Urinary bladder (tissue), 4 donors: ENCODE measurements around the gene ZNF710. TPM values are rescaled to one million over a fixed set of nuclear protein-coding genes. Genes with fewer than 3 reads are reported as not detected.

Experiments used
- DNase-seq: peaks from one replicate; pipeline ENCODE4 v3.0.0-alpha.2; 2015; ENCODE audit errors: extremely low spot score
- H3K27ac ChIP-seq: one replicate; pipeline ENCODE4 v1.5.1; 2013; ENCODE audit warnings: low read depth, mild to moderate bottlenecking, moderate library complexity
- H3K36me3 ChIP-seq: one replicate; pipeline ENCODE4 v1.6.1; 2013; ENCODE audit warnings: mild to moderate bottlenecking, moderate library complexity; ENCODE audit not compliant: insufficient read depth
- H3K4me1 ChIP-seq: one replicate; pipeline ENCODE4 v1.6.1; 2013; ENCODE audit warnings: mild to moderate bottlenecking, moderate library complexity; ENCODE audit not compliant: insufficient read depth
- H3K4me3 ChIP-seq: one replicate; pipeline ENCODE4 v1.5.1; 2013; ENCODE audit warnings: low read depth, low read length
- WGBS: extraction: QIAGEN DNeasy Blood & Tissue Kit; methylation state at CpG from one replicate; pipeline ENCODE4 v1.1.7; 2013; 5-methylcytosine and 5-hydroxymethylcytosine counted together
- polyA plus RNA-seq: library from polyadenylated mRNA; stranded (reverse); fragments of 200-250 nt; gene quantifications from one replicate; pipeline ENCODE4 v1.2.3, GENCODE V29; 2013
- total RNA-seq: library from RNA; depleted of rRNA; stranded (reverse); fragments of >200 nt; gene quantifications from one replicate; pipeline ENCODE4 v1.2.3, GENCODE V29; 2014
- donor health status: healthy with polysubstance abuse.
- donor health status: healthy.

The ZNF710 gene
- total and polyA plus RNA-seq, 2 donors = 9.6 to 9.7 TPM

DNA sequence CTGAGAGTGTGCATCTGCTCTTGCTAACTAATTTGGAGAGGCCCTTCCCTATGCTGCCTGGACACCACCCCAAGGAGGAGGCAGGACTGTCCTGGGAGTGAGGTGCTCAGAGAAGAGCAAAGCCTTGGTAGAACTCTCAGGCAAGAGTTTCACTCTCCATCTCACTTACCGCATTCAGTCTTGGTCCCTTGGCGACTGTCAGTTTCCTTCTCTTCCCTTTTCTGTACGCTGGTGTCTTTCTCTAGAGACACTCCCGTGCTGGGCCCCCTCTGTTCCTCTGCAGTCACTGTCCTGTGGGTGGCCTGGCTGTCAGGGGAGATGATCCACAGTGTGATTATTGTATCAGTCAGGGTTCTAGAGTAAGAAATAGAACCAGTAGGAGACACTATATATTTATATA lies 57.2 kb downstream of the ZNF710 start:
- Histone ChIP-seq H3K4me3 (no peak overlapping the region), H3K36me3 (no peaks in the 10 kb centered on the region), H3K27ac (no peak overlapping the region), H3K4me1 (peaks cover 4% of the 10 kb centered on the region)
- DNase-seq = no peak
- WGBS = 88% methylated on average over 4 of the region's 4 CpGs

- WGBS = 94% methylated on average over 5 of the region's 5 CpGs
- Histone ChIP-seq H3K4me3 (no peak overlapping the region), H3K27ac (no peak overlapping the region), H3K4me1 (peaks cover 4% of the 10 kb centered on the region), H3K36me3 (no peaks in the 10 kb centered on the region)
- no peak for DNase-seq
Observed at GRCh38 chr15:90058775-90059174, 57.7 kb downstream of the ZNF710 start.

DNA sequence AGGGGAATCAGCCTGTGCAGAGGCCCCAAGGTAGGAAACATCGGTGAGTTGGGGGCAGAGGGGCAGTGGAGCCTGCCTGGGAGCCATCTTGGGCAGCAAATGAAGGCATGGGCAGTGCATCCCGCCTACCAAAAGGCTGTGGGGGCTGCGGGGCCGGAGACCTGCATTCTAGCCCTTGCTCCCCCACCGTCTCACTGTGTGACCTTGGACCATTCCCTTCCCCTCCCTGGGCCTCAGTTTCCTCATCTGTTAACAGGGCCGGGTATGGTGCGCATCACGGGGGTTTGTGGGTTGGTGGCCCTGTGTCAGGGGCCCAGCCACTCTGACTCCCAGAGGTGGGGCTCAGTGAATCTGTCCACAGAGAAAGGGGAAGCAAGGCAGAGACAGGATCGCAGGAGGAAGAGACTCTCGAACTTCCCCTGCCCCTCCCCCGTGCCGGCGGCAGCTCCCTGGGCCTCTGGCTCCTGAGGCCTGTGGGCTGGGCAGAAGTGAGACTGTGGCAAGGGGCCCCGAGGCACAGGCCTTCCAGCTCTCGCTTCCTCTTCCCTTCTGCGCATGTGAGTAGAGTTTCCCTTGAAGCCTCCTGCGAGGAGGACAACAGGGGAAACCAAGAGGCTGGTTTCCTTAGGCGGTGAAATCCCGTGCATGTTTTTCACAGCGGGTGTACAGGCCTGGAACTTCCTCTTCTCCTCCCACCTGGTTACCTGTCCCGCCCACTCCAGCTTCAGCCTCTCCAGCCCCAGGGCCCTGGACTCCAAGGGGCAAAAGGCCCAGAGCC lies 58.3 kb downstream of the ZNF710 start:
- peaks cover 4% of the 10 kb centered on the region for H3K4me1 ChIP-seq
- H3K36me3 ChIP-seq = no peaks in the 10 kb centered on the region
- H3K4me3 ChIP-seq = no peak overlapping the region
- peak overlapping the region; percentile 41 for H3K27ac ChIP-seq
- WGBS = 70% methylated on average over 21 of the region's 21 CpGs
- DNase-seq = no peak

- H3K4me3 ChIP-seq = no peak overlapping the region
- no peak for DNase-seq
- 80% methylated on average over 3 of the region's 3 CpGs for WGBS
- H3K4me1 ChIP-seq = peaks cover 4% of the 10 kb centered on the region
- H3K36me3 ChIP-seq = no peaks in the 10 kb centered on the region
- no peak overlapping the region for H3K27ac ChIP-seq
Observed at GRCh38 chr15:90060797-90061196, 59.7 kb downstream of the ZNF710 start.

GRCh38 chr15:90062023-90062442 lies 60.9 kb downstream of the ZNF710 start:
- H3K36me3 ChIP-seq = no peaks in the 10 kb centered on the region
- 40% methylated on average over 8 of the region's 8 CpGs for WGBS
- no peak for DNase-seq
- H3K4me1 ChIP-seq = peaks cover 4% of the 10 kb centered on the region
- H3K27ac ChIP-seq = peak overlapping the region; percentile 57
- H3K4me3 ChIP-seq = no peak overlapping the region

DNA sequence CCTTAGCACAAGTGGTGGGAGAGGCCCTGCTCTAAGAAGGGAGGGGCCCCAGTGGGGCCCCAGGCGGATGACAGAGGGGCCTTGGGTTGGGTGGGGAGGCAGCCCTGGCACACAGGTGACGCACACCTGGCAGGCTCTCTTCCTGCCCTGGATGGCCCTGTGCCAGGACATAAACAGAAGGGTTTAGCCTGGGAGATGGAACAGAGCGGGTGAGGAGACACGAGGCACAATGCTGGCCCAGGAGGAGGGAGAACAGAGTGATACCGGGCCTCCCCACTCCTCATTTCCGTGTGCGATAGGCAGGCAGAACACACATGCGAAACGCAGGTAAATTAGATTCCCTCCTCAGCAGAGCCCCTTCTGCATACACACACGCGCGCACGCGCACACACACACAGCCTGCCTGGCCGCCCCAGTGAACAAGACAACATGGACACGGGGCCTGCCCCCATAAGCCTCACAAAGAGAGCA lies 61.4 kb downstream of the ZNF710 start:
- DNase-seq = no peak
- peaks cover 4% of the 10 kb centered on the region for H3K4me1 ChIP-seq
- H3K4me3 ChIP-seq = no peak overlapping the region
- no peaks in the 10 kb centered on the region for H3K36me3 ChIP-seq
- WGBS = 67% methylated on average over 16 of the region's 16 CpGs
- H3K27ac ChIP-seq = peak overlapping the region; percentile 57

DNA sequence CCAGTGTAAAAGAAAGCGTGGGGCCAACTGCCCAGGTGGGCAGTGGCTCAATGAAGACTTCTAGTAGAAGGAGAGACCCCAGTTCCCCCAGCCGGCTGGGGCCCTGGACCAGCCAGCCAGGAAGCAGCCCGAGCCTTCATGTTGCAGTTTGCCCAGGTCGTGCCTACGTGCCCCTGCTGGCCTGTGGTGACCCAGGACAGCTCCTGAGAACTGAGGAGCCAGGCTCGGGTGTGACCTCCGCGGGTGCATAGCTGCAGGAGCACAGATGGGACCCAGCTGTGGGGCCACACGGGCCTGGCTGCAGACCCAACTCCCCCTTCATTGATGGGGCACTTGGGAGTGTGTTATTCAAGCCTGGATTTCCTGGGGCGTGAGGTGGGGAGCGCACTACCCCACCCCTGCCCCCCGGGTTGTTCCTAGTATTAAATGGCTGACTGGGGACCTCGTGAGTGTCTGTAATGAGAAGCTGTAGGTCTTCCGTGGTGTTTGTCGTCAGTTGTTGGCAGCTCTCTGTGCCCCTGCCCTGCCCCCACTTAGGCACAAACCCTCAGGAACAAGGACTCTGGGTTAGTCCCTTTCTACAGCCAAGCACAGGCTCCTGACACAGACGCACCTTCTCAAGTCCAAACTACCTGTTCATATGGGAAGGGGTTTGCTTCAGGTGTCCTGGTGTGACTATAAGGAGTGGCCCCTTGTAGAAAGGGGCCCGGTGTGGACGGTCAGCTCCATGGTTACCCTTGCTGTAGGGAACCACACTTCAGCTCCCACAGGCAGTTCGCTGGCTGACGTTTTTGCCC lies 62.0 kb downstream of the ZNF710 start:
- Histone ChIP-seq H3K4me1 (peaks cover 4% of the 10 kb centered on the region), H3K36me3 (no peaks in the 10 kb centered on the region), H3K27ac (no peak overlapping the region), H3K4me3 (no peak overlapping the region)
- 68% methylated on average over 20 of the region's 20 CpGs for WGBS
- DNase-seq = no peak

DNA sequence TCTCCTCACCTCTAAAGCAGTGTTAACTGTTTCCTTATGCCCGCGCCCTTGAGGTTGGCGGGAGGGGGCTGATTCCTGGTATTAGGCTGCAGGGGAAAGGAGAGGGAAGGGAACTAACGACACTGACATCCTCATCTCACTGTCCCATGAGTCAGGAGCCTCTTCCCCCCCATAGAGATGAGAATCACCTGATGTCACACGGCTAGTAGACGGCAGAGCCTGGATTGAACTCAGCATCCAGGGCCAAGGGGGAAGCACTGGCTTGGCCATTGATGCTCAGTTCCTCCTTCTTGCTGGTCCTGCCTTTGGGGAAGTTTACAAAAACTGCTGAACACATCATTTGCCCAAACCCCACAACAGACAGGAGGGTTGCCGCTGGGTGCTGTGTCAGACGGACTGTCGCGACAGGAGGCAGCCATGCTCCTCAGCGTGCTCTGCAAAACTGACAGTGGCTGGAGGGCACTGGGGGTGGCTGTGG lies 62.7 kb downstream of the ZNF710 start:
- no peak overlapping the region for H3K4me3 ChIP-seq
- H3K36me3 ChIP-seq = no peaks in the 10 kb centered on the region
- 81% methylated on average over 11 of the region's 11 CpGs for WGBS
- H3K4me1 ChIP-seq = peaks cover 4% of the 10 kb centered on the region
- no peak overlapping the region for H3K27ac ChIP-seq
- DNase-seq = no peak

DNA sequence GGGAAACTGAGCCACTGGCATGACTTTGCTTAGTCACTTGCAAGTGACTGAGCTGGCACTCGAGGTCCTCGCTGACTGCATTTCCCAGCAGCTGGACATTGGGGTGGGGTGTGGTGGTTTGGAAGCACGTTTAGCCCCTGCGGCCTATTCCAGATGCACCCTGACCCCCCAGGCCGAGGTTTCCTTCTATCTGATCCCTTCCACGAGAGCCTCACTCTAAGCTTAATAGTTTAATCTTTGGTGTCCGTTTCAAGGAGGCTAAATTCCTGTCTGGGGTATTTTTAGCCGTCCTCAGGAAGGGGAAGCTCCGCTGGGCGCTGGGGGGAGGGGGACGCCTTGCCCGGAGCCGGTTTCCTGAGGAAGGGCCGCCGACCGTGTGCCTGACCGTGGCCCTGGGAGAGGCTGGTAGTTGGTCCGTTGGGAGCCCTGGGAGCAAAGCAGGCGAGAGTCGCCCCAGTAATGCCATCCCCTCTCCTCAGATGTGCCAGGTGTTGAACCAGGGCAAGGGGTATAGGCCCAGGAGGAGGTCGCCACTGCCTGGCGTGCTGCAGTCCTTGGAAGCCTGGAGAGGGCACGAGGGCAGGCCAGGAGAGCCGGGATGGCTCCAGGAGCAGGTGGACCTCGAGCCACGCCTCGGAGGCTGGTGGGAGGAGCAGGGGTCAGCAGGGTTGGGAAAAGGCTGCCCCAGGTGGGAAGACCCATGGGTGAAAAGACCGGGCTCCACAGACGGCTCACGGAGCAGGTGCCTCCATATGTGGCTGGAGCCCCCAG lies 64.0 kb downstream of the ZNF710 start:
- WGBS = 50% methylated on average over 30 of the region's 30 CpGs
- Histone ChIP-seq H3K27ac (peak overlapping the region; percentile 14), H3K4me3 (no peak overlapping the region), H3K4me1 (peaks cover 4% of the 10 kb centered on the region), H3K36me3 (no peaks in the 10 kb centered on the region)
- no peak for DNase-seq

- Histone ChIP-seq H3K27ac (peak overlapping the region; percentile 14), H3K4me1 (peaks cover 4% of the 10 kb centered on the region), H3K36me3 (no peaks in the 10 kb centered on the region), H3K4me3 (no peak overlapping the region)
- no peak for DNase-seq
- 87% methylated on average over 7 of the region's 7 CpGs for WGBS
Observed at GRCh38 chr15:90065682-90066049, 64.5 kb downstream of the ZNF710 start.

GRCh38 chr15:90067181-90067952 lies 66.2 kb downstream of the ZNF710 start:
- Histone ChIP-seq H3K4me1 (no peaks in the 10 kb centered on the region), H3K4me3 (no peak overlapping the region), H3K27ac (no peak overlapping the region), H3K36me3 (no peaks in the 10 kb centered on the region)
- DNase-seq = no peak
- 92% methylated on average over 55 of the region's 55 CpGs for WGBS

GRCh38 chr15:90067953-90068606 lies 67.0 kb downstream of the ZNF710 start:
- no peak for DNase-seq
- 94% methylated on average over 37 of the region's 37 CpGs for WGBS
- H3K27ac ChIP-seq = no peak overlapping the region
- H3K4me3 ChIP-seq = no peak overlapping the region
- H3K4me1 ChIP-seq = no peaks in the 10 kb centered on the region
- no peaks in the 10 kb centered on the region for H3K36me3 ChIP-seq
